Stimulated activated naive CD8-positive, alpha-beta T cell treated with anti-CD3 and anti-CD28 coated beads, Interleukin-15, Interleukin-2, amounts not matched to agents 100 ng/mL and 50 ng/mL, for 24 hours (primary cell): ENCODE measurements around the gene PPP1R16B.
"Not testable (repeated sequence)": the region's sequence is repeated elsewhere in the genome, so short reads cannot be mapped to it uniquely, and the experiment has no call there.

Experiments
- H3K27ac Mint-ChIP-seq: one replicate; pipeline ENCODE4 v1.8.0; 2021; ENCODE audit warnings: mild to moderate bottlenecking, mixed read lengths
- H3K27me3 Mint-ChIP-seq: one replicate; pipeline ENCODE4 v1.8.0; 2021; ENCODE audit warnings: mixed read lengths
- H3K36me3 Mint-ChIP-seq: one replicate; pipeline ENCODE4 v1.8.0; 2021; ENCODE audit warnings: low read depth, mixed read lengths
- H3K4me1 Mint-ChIP-seq: one replicate; pipeline ENCODE4 v1.8.0; 2021; ENCODE audit warnings: low read depth, mixed read lengths
- H3K4me3 Mint-ChIP-seq: one replicate; pipeline ENCODE4 v1.8.0; 2021; ENCODE audit warnings: mild to moderate bottlenecking, mixed read lengths
- H3K9me3 Mint-ChIP-seq: one replicate; pipeline ENCODE4 v1.8.0; 2021; ENCODE audit warnings: mixed read lengths

The PPP1R16B gene

DNA sequence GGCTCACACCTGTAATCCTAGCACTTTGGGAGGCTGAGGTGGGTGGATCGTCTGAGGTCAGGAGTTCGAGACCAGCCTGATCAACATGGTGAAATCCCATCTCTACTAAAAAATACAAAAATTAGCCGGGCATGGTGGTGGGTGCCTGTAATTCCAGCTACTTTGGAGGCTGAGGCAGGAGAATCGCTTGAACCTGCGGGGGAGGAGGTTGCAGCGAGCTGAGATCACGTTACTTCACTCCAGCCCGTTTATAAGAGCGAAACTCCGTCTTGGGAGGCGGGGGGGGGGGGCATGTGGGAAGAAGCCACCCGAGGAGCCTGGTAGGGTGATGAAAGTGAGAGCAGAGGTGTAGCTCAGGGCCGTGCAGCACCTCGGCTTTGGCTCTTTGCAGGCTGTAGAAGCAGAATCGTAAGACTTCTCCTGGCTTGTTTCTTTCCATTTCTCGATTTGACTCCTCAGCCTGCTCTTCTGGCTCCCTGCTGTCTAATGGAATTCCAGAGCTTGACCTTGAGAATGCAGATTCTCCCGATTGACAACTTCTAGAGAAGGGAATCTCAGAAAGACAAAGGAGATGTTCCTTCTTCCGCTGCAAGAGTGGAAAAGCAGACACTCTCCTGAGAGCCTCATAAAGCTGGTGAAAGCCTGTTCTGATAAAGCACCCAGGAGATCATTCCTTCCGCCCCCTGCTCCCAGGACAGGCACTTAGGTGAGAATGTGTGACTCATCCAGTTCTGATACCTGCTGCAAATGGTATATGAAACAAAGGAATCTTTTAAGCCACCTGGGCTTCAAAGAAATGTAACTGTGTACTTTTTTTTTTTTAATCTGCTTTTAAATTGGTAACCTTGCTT lies 26.0 kb upstream of the PPP1R16B start:
- H3K27ac Mint-ChIP-seq, result no peak overlapping the region
- no peaks in the 10 kb centered on the region for H3K27me3 Mint-ChIP-seq
- H3K4me1 Mint-ChIP-seq, result peaks cover 9% of the 10 kb centered on the region
- H3K4me3 Mint-ChIP-seq, result no peak overlapping the region
- H3K36me3 Mint-ChIP-seq, result peaks cover 19% of the 10 kb centered on the region
- H3K9me3 Mint-ChIP-seq, result no peaks in the 10 kb centered on the region

DNA sequence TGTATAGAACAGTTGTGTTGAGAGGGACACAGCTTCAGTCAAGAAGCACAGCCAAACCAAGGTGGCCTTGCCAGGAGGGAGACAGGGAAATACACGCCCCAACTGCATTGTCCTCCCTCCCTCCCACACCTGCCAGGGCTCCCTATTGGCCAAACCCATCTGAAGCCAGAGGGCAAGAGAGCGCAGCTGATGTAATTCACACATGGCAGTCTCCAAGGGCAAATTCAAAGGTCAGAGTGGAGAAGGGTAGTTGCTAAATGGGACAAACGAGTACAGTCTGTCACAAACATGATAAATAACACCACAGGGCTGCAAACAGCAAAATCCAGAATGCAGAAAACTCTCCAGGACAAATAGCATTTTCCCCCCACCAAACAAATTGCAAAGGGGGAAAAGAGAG lies 23.2 kb upstream of the PPP1R16B start:
- Mint-ChIP-seq H3K27me3 (no peaks in the 10 kb centered on the region), H3K36me3 (no peaks in the 10 kb centered on the region), H3K27ac (no peak overlapping the region), H3K9me3 (no peaks in the 10 kb centered on the region), H3K4me3 (no peak overlapping the region), H3K4me1 (peaks cover 8% of the 10 kb centered on the region)

DNA sequence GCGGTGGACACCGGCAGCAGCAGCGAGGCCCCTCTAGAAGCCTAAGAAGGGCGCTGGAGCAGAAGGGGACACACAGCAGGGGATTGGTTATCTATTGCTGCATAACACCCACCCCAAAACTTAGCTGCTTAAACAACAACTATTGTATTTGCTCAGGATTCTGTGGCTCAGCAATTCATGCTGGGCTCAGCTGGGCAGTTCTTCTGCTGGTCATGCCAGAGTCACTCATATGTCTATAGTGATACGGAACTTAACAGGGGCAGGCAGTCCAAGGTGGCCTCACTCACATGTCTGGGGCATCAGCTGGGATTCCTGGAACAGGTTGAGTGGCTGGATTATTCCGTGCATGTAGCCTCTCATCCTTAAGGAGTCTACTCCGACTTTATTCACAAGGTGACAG lies 17.6 kb upstream of the PPP1R16B start:
- peaks cover 12% of the 10 kb centered on the region for H3K4me1 Mint-ChIP-seq
- no peaks in the 10 kb centered on the region for H3K27me3 Mint-ChIP-seq
- no peaks in the 10 kb centered on the region for H3K36me3 Mint-ChIP-seq
- H3K27ac Mint-ChIP-seq, result no peak overlapping the region
- no peaks in the 10 kb centered on the region for H3K9me3 Mint-ChIP-seq
- no peak overlapping the region for H3K4me3 Mint-ChIP-seq

DNA sequence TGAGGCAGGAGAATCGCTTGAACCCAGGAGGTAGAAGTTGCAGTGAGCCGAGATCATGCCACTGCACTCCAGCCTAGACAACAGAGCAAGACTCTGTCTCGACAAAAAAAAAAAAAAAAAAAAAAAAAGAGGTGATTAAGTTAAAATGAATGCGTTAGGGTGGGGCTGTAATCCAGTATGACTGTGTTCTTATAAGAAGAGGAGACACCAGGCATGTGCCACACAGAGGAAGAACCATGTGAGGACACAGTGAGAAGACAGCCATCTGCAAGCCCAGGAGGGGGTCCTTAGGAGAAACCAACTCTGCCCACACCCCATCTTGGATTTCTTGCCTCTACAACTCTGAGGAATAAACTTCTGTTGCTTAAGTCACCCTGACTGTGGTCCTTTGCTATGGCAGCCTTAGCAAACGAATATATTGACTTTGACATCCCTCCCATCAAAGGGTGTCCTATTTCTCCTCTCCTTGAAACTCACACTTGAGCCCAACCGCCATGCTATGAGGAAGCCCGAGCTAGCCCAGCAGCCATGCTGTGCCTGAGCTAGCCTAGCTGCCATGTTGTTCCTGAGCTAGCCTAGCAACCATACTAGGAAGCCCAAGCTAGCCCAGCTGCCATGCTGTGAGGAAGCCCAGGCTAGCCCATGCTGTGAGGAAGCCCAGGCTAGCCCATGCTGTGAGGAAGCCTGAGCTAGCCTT lies 15.8 kb upstream of the PPP1R16B start:
- Mint-ChIP-seq H3K27ac (no peak overlapping the region), H3K9me3 (no peaks in the 10 kb centered on the region), H3K27me3 (no peaks in the 10 kb centered on the region), H3K4me1 (peaks cover 17% of the 10 kb centered on the region), H3K36me3 (no peaks in the 10 kb centered on the region), H3K4me3 (no peak overlapping the region)

DNA sequence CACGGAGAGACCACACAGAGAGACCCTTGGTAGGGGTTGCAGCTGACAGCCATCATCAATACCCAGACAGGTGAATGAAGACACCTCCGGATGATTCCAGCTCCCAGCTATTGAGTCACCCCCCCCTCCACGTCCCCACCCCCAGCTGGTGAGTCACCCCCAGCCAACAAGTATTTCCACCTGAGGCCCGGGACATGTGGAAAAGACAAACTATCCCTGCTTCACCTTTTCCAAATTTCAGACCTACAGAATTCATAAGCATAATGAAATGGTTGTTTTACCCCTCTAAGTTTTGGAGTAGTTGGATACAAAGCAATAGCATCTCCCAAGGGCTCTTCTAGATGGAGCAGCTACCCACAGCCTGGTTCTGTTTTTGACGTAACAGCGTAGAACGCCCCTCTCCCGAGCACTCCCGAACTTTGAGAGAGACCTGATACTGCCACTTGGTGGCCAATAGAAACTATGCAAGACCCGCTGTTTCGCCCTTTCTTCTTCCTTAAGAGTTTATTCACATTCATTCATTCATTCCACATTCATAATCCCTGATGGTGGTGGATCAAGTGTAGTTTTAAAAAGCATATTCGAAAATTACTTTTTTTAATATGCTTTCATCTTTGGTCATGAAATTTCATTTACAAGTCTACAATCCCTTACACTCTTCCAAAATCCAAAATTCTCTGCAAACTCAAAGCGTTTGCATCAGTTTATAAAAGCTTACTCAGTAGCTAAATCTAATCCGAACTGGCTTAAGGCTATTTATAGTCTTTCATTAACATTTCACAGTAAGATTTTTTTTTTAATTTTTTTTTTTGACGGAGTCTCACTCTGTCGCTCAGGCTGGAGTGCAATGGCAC lies 15.1 kb upstream of the PPP1R16B start:
- H3K27ac Mint-ChIP-seq, result no peak overlapping the region
- H3K4me3 Mint-ChIP-seq, result no peak overlapping the region

GRCh38 chr20:38791291-38791690 lies 14.2 kb upstream of the PPP1R16B start:
- no peak overlapping the region for H3K4me3 Mint-ChIP-seq
- H3K36me3 Mint-ChIP-seq, result no peaks in the 10 kb centered on the region
- no peaks in the 10 kb centered on the region for H3K27me3 Mint-ChIP-seq
- no peak overlapping the region for H3K27ac Mint-ChIP-seq
- peaks cover 17% of the 10 kb centered on the region for H3K4me1 Mint-ChIP-seq
- no peaks in the 10 kb centered on the region for H3K9me3 Mint-ChIP-seq

More for the DNA sequence above, 15.1 kb upstream of the PPP1R16B start:
- Mint-ChIP-seq H3K27me3 (no peaks in the 10 kb centered on the region), H3K9me3 (no peaks in the 10 kb centered on the region), H3K4me1 (peaks cover 17% of the 10 kb centered on the region), H3K36me3 (no peaks in the 10 kb centered on the region)

DNA sequence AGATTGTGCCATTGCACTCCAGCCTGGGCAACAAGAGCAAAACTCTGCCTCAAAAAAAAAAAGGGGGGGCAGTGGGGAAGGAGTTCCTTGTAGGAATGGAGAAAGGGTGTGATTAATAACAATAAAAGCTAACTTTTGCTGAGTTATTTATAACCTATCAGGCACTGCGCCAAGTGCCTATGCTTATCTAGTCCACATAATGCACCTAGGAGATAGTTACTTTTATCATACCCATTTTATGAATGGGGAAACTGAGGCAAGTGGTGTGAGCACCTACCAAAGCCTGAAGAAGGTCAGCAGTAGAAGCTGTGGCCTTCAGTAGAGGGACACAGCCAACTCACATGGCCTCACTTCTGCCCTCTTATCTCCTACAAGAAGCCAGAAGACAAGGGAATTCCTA lies 13.6 kb upstream of the PPP1R16B start:
- Mint-ChIP-seq H3K27me3 (no peaks in the 10 kb centered on the region), H3K4me1 (peaks cover 17% of the 10 kb centered on the region), H3K4me3 (no peak overlapping the region), H3K36me3 (no peaks in the 10 kb centered on the region), H3K27ac (no peak overlapping the region), H3K9me3 (no peaks in the 10 kb centered on the region)

GRCh38 chr20:38794057-38794456 lies 11.4 kb upstream of the PPP1R16B start:
- not testable (repeated sequence) for H3K9me3 Mint-ChIP-seq, H3K27ac Mint-ChIP-seq, H3K4me3 Mint-ChIP-seq, H3K36me3 Mint-ChIP-seq, H3K27me3 Mint-ChIP-seq
- H3K4me1 Mint-ChIP-seq, result peaks cover 25% of the 10 kb centered on the region

- H3K4me3 Mint-ChIP-seq, result no peak overlapping the region
These were observed 7.2 kb upstream of the PPP1R16B start for GRCh38 chr20:38798266-38798665.

DNA sequence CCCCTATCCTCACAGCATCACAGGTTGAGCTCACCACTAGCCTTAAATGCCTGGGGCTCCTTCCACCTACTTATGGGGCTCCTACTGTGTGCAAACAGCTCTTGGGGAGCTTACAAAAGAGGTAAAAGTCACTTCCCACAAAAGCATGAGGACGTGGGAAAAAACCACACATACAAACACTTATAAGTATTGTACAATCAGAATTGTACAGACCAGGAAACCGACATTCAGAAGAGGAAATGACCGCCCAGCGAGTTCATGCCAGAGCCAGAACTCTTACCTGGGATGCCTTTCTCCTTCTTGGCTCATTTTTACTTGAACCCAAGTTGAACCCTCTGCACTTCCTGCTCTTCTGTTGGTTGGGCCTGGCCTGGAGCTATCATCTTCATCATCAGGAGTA lies 6.3 kb upstream of the PPP1R16B start:
- Mint-ChIP-seq H3K4me3 (no peak overlapping the region), H3K9me3 (peaks cover 6% of the 10 kb centered on the region), H3K27ac (no peak overlapping the region), H3K36me3 (peaks cover 3% of the 10 kb centered on the region), H3K4me1 (peaks cover 22% of the 10 kb centered on the region), H3K27me3 (no peaks in the 10 kb centered on the region)

More at GRCh38 chr20:38798266-38798665, 7.2 kb upstream of the PPP1R16B start:
- Mint-ChIP-seq H3K36me3 (peaks cover 3% of the 10 kb centered on the region), H3K4me1 (peaks cover 20% of the 10 kb centered on the region), H3K27ac (peak overlapping the region; percentile 17), H3K27me3 (no peaks in the 10 kb centered on the region), H3K9me3 (peaks cover 6% of the 10 kb centered on the region)

DNA sequence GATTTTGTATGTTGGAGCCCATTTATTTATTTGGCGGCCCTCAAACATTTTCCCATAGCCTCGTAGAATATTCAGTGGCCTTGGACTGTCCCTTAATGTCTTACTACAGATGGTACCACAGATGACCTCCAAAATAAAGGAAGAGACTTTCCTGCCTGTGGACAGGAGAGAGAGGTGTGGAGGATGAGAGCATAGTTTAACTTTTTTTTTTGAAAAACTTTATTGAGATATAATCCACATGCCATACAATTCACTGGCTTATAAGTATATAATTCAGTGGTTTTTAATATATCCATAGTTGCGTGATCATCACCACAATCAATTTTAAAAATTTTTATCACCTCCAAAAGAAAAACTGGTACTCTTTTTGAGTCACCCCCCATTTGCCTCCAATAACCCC lies 4.6 kb upstream of the PPP1R16B start:
- Mint-ChIP-seq H3K4me1 (peaks cover 34% of the 10 kb centered on the region), H3K27me3 (no peaks in the 10 kb centered on the region), H3K36me3 (peaks cover 3% of the 10 kb centered on the region), H3K9me3 (peaks cover 6% of the 10 kb centered on the region), H3K4me3 (no peak overlapping the region), H3K27ac (no peak overlapping the region)

DNA sequence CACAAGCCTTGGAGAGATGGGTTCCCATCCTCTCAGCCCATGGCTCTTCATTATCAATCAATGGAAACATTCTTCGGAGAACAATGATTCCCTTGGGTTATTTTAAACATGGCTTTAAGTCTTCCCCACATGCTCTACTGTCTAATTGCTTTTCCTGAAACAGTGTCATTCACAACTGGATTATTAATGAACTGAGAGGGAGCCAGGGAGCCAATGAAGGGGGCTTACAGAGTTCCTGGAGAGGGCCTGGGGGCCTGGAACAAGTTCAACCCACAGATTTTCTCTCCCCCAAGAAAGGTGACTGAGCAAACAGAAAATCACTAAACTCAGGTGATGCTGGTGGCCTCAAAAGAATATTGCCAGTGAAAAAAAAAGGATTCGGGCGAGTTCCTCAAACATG lies 1.3 kb upstream of the PPP1R16B start:
- peaks cover 44% of the 10 kb centered on the region for H3K4me1 Mint-ChIP-seq
- no peaks in the 10 kb centered on the region for H3K9me3 Mint-ChIP-seq
- H3K4me3 Mint-ChIP-seq, result peak overlapping the region; percentile 87
- H3K36me3 Mint-ChIP-seq, result peaks cover 21% of the 10 kb centered on the region
- H3K27ac Mint-ChIP-seq, result peak overlapping the region; percentile 91
- H3K27me3 Mint-ChIP-seq, result no peaks in the 10 kb centered on the region

DNA sequence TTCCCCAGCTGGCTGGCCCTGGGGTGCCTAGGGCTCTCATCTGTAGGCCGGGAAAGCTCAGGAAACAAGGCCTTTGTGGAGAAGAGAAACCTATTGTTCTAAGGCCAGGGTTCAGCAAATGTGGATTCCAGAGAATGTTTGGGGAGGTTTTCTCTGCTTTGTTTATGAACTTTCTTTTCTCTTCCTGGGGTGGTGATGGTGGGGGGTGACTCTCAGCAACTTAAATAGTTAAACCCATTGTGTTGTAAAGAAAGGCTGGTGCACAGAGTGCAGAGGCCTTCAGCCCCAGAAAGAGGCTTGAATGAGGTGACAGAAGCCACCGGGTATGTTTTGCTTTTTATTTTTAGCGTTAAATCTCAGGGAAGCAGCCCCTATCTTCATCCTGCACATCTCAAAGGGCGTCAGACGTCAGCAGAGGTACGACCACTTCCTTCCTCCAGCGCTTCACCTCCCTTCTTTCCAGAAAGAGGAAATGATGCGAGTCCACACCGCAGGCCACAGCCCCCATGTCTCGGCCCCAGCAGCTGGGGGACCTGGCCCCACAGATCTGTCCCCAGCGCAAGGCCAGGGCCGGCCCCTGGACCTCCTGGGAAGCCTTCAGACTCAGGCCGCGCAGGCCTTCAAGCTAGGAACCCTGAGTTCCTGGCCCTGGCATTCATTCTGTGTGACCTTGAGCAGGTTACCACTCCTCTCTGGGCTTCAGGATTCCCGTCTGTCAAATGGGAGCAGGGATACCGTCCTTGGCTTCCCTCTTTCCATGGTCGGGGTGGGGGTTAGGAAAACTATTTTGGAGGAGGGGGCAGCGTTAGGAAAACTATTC lies 605 bp upstream of the PPP1R16B start:
- Mint-ChIP-seq H3K4me1 (peaks cover 46% of the 10 kb centered on the region), H3K27ac (peak overlapping the region; percentile 91), H3K9me3 (no peaks in the 10 kb centered on the region), H3K36me3 (peaks cover 27% of the 10 kb centered on the region), H3K27me3 (no peaks in the 10 kb centered on the region), H3K4me3 (peak overlapping the region; percentile 87)
